Right cardiac atrium (tissue), 5 donors: Measurements from ENCODE around the gene NAE1. TPM values are rescaled to one million over a fixed set of nuclear protein-coding genes. Genes with fewer than 3 reads are reported as not detected.

Experiments
- ATAC-seq, 2 donors: fragments of 200-7000 bp; cut with Tn5 transposase; one replicate each; pipeline versions ENCODE4 v1.8.0 to v1.9.1; 2020; ENCODE audit warnings: moderate library complexity in 2 of 2, mild to moderate bottlenecking in 1 of 2
- DNase-seq, 3 donors: peaks; one replicate each; pipeline ENCODE4 v3.0.0-alpha.2; 2020
- H3K27ac ChIP-seq: one replicate; pipeline ENCODE4 v1.5.1; 2013; ENCODE audit warnings: mild to moderate bottlenecking, low read length, control low read depth, moderate library complexity
- H3K27me3 ChIP-seq: one replicate; pipeline ENCODE4 v1.6.1; 2013; ENCODE audit not compliant: control insufficient read depth, insufficient read depth
- H3K4me1 ChIP-seq: one replicate; pipeline ENCODE4 v1.6.1; 2013; ENCODE audit warnings: low read length; ENCODE audit not compliant: control insufficient read depth, insufficient read depth
- H3K4me3 ChIP-seq: one replicate; pipeline ENCODE4 v1.5.1; 2013; ENCODE audit warnings: low read length, control low read depth
- H3K9me3 ChIP-seq: one replicate; pipeline ENCODE4 v1.6.1; 2013; ENCODE audit warnings: low read length; ENCODE audit not compliant: control insufficient read depth
- WGBS: extraction: QIAGEN DNeasy Blood & Tissue Kit; methylation state at CpG from one replicate; pipeline ENCODE4 v1.1.7; 2013; 5-methylcytosine and 5-hydroxymethylcytosine counted together
- intact Hi-C, 4 donors: fragments of 100-400 bp; cut with DNase I; formaldehyde crosslinking; loops; one replicate each; pipeline versions ENCODE4 v1.11.0 to v1.14.0; 2022 to 2023
- polyA plus RNA-seq: library from polyadenylated mRNA; stranded (reverse); fragments of 200-250 nt; gene quantifications from one replicate; pipeline ENCODE4 v1.2.3, GENCODE V29; 2013
- total RNA-seq, 4 donors: library from RNA; stranded (reverse); fragmentation: NEBNext Ultra II Directional; extraction: Animal tissue kit (Norgen Biotek cat#: 25700); gene quantifications; one replicate each; pipeline ENCODE4 v1.2.1, GENCODE V29; 2021
- donor health status: healthy with polysubstance abuse.
- donor health status: DM: no; HTN: yes; CAD: no.
- donor health status: DM: no; HTN: no; CAD: no.
- donor health status: DM: no; HTN: yes; CAD: no; lungs with severe emphysema.
- donor health status: DM: yes; HTN: yes; CAD: no.

The NAE1 gene
- total and polyA plus RNA-seq, 5 donors, result 26.2 to 35.6 (median 31.1) TPM

DNA sequence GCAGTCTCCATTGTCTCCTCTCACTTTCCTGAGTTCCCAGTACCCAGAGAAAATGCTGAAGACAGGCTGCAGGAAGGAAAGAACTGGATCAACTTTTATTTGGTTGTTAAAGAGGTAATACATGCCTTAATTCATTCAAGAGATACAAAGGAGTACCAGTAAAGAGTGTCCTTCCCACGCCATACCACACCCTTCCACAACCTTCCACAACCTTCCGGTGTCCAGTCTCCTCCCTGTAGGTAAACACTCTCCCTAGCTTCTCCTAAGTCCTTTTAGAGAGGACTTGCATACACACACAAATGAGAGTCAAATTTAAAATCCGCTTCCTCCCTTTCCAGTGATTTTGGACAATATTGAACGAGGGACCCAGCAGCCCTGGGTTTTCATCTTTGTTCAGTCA lies 10.6 kb upstream of the NAE1 start:
- Histone ChIP-seq H3K27ac (no peak overlapping the region), H3K4me1 (no peaks in the 10 kb centered on the region), H3K27me3 (no peaks in the 10 kb centered on the region), H3K9me3 (no peaks in the 10 kb centered on the region), H3K4me3 (no peak overlapping the region)
- ATAC-seq, result no peak
- WGBS, result 89% methylated on average over 4 of the region's 4 CpGs
- no peak for DNase-seq
- intact Hi-C loops, result no loop called here

DNA sequence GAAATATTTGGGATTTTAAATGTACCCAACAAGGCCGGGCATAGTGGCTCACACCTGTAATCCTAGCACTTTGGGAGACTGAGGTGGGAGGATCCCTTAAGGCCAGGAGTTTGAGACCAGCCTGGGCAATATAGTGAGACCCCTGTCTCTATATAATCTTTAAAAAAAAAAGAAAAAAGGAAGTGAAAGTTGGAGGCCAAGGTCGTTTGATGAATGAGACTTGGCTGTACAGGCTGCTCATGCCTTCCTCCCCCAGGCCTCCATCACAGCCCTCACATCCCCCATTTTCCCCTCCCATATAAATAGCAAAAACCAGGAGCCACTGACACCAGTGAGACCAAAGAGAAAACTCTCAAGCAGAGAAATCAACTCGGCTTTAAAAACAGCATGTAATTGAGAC lies 10.1 kb upstream of the NAE1 start:
- no peaks in the 10 kb centered on the region for H3K27me3 ChIP-seq
- intact Hi-C loops, result no loop called here
- WGBS, result 49% methylated on average over 3 of the region's 3 CpGs
- DNase-seq, result no peak
- no peak overlapping the region for H3K4me3 ChIP-seq
- H3K27ac ChIP-seq, result no peak overlapping the region
- ATAC-seq, result no peak
- no peaks in the 10 kb centered on the region for H3K4me1 ChIP-seq
- H3K9me3 ChIP-seq, result no peaks in the 10 kb centered on the region

DNA sequence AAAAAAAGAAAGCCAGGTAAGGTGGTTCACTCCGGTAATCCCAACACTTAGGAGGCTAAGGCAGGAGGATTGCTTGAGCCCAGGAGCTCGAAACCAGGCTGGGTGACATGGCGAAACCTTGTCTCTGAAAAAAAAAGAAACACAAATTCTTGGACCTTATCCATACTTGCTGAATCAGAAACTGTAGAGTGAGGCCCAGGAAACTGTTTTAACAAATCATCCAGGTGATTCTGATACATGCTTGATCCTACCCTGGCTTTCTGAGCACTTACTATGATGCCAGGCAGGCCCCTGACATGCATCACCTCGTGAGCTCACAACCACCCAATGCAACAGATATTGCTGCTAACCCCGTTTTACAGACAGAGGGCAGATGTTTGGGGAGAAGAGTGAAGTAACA lies 4.0 kb upstream of the NAE1 start:
- no peaks in the 10 kb centered on the region for H3K4me1 ChIP-seq
- DNase-seq (no peak), ATAC-seq (no peak)
- no peak overlapping the region for H3K27ac ChIP-seq
- WGBS, result 86% methylated on average over 5 of the region's 5 CpGs
- intact Hi-C loops, result loop anchor here in 1 of 4 donors (5.0 kb wide), 1 partner anchor 33 kb away; no protein-coding TSS in a partner anchor
- no peak overlapping the region for H3K4me3 ChIP-seq
- H3K9me3 ChIP-seq, result no peaks in the 10 kb centered on the region
- H3K27me3 ChIP-seq, result no peaks in the 10 kb centered on the region

DNA sequence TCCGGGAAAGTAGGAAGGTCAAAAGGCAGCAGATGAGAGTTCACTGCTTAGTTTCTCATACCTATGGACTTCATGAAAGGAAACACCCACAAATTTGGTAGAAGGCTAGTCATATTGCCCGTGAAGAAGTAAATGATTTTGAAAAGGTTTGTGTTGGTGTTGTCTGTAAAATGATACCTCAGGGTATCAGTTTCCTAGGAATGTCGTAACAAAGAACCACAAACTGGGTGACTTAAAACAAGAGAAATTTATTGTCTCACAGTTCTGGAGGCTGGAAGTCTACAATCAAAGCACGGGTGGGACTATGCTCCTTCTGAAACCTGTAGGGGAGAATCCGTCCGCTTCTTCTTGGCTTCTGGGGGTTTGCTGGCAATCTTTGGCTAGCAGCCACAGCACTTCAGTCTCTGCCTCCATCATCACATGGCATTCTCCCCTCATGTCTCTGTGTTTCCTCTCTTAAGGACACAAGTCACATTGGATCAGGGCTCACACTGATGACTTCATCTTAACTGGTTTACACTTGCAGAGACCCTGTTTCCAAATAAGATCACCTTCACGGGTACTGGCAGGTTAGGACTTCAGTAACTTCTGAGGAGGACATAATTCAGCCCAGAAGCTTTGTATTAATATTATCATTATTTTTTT lies 2.0 kb upstream of the NAE1 start:
- intact Hi-C loops, result loop anchor here in 1 of 4 donors (5.0 kb wide), 1 partner anchor 35 kb away; no protein-coding TSS in a partner anchor
- 81% methylated on average over 7 of the region's 7 CpGs for WGBS
- H3K27ac ChIP-seq, result no peak overlapping the region

DNA sequence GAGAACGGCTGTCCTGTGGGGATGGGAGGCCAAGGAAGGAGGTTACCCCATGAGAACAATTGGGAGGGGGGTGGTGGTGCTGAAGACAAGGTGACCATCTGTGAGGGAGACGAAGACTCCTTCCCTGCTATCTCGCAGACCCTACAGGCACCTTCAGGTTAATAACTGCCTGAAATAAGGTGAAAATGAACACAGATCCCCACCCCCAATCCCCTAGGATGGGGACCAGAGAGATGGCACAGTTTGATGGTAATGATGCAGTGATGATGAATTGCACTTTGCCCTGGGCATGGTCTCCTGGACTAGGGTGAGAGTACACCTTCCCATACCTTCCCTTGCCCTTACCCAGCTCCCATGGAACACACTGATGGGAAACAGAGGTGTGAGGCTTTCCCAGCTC lies 1.4 kb upstream of the NAE1 start:
- Histone ChIP-seq H3K4me1 (no peaks in the 10 kb centered on the region), H3K4me3 (no peak overlapping the region), H3K27me3 (no peaks in the 10 kb centered on the region), H3K9me3 (no peaks in the 10 kb centered on the region), H3K27ac (no peak overlapping the region)
- WGBS, result 81% methylated on average over 3 of the region's 3 CpGs
- ATAC-seq, result no peak
- intact Hi-C loops, result loop anchor here in 1 of 4 donors (5.0 kb wide), 1 partner anchor 35 kb away; no protein-coding TSS in a partner anchor
- DNase-seq, result no peak

More for the DNA sequence above, 2.0 kb upstream of the NAE1 start:
- DNase-seq, result no peak
- Histone ChIP-seq H3K4me1 (no peaks in the 10 kb centered on the region), H3K4me3 (no peak overlapping the region), H3K9me3 (no peaks in the 10 kb centered on the region), H3K27me3 (no peaks in the 10 kb centered on the region)
- ATAC-seq, result no peak

DNA sequence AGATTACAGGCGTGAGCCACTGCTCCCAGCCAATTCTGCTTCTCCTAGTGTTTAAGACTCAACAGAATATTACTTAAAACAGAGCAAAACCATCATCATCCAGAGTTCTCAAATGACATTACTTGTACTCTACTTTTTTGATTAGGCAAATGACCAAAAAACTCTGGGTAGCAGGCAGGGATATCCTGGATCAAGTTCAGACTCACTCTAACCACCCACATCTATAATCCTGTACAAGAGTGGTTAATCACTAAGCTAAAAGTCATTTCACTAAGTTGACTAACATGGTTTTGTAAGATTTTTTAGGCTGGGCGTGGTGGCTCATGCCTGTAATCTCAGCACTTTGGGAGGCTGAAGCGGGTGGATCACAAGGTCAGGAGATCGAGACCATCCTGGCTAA lies 6.8 kb downstream of the NAE1 start:
- intact Hi-C loops, result no loop called here
- Histone ChIP-seq H3K27ac (no peak overlapping the region), H3K9me3 (no peaks in the 10 kb centered on the region)

DNA sequence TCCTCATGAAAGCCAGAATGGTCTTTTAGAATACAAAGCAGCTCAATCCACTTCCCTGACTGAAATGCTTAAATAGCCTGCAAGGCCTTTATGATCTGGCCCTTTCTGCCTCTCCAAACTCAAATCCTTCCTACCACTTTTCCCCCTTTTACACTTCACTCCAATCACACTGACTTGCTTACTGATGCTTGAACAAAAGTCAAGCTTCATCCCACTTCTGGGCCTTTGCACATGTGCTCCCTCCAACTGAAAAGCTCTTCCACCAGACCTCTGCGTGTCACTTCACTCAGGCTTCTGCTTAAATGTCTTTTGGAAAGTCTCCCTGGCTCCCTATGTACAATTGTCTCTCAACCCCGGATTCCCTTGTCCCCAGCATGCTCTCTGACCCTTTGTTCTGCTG lies 16.0 kb downstream of the NAE1 start:
- Histone ChIP-seq H3K4me3 (no peak overlapping the region), H3K27ac (no peak overlapping the region), H3K27me3 (no peaks in the 10 kb centered on the region), H3K9me3 (no peaks in the 10 kb centered on the region), H3K4me1 (no peaks in the 10 kb centered on the region)
- intact Hi-C loops, result no loop called here
- DNase-seq, result no peak
- 95% methylated on average over 2 of the region's 2 CpGs for WGBS
- no peak for ATAC-seq

More for the DNA sequence above, 6.8 kb downstream of the NAE1 start:
- WGBS, result 93% methylated on average over 4 of the region's 4 CpGs
- H3K27me3 ChIP-seq, result no peaks in the 10 kb centered on the region
- H3K4me1 ChIP-seq, result no peaks in the 10 kb centered on the region
- ATAC-seq (no peak), DNase-seq (no peak)
- H3K4me3 ChIP-seq, result no peak overlapping the region

DNA sequence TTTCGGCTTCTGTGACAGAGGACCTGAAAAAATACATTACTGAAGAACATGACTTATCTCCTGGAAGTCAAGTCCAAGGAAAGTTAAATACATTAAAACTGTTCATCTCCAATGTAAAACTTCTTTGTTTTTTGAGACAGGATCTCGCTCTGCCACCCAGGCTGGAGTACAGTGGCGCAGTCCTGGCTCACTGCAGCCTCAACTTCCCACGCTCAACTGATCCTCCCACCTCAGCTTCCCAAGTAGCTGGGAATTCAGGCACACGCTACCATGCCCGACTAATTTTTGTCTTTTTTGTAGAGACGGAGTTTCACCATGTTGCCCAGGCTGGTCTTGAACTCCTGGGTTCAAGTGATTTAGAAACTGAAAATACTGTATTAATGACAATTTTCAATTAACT lies 19.7 kb downstream of the NAE1 start:
- ATAC-seq (no peak), DNase-seq (no peak)
- H3K4me1 ChIP-seq, result no peaks in the 10 kb centered on the region
- WGBS, result 96% methylated on average over 7 of the region's 7 CpGs
- H3K27ac ChIP-seq, result no peak overlapping the region
- no peaks in the 10 kb centered on the region for H3K27me3 ChIP-seq
- intact Hi-C loops, result no loop called here
- H3K9me3 ChIP-seq, result no peaks in the 10 kb centered on the region
- no peak overlapping the region for H3K4me3 ChIP-seq

DNA sequence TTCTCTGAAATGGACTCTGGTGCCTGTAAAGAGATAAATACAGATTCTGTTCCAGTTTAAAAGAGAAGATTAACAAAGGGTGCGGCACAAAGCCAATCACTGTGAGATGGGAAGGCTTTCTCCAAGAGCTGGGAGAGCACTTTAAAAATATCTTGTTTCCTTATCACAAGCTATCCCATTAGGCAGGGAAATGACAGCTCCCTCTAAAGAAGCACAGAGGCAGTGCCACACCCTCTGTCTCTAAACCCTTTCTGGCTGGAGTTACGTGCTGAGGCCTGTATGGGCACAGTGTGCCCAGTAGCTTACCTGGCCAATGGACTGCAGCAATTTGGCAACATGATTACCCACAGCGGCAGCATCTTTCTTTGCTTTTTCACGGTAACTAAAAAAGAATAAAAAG lies 20.4 kb downstream of the NAE1 start:
- no peaks in the 10 kb centered on the region for H3K27me3 ChIP-seq
- no peak overlapping the region for H3K4me3 ChIP-seq
- DNase-seq (no peak), ATAC-seq (peak in 1 of 2 donors; percentile 40)
- intact Hi-C loops, result no loop called here
- 80% methylated on average over 4 of the region's 4 CpGs for WGBS
- H3K27ac ChIP-seq, result no peak overlapping the region
- no peaks in the 10 kb centered on the region for H3K4me1 ChIP-seq
- no peaks in the 10 kb centered on the region for H3K9me3 ChIP-seq

DNA sequence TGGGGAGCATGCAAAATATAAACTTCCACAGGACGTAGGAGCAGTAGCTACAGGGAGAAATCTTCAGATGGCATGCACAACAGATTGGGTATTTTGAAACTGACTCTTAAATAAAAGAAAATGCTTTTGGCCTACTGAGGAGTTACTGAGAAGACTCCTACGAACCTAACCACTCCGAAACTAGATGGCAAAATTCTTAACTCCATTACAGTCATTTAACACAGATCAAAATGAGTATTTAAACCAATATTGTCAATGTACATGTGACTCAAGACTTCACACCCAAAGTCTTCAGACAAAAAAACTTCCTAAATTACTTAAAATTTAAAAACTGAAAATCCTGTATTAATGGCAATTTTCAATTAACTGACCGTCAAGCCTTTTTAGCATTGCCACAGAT lies 21.0 kb downstream of the NAE1 start:
- DNase-seq, result no peak
- H3K27me3 ChIP-seq, result no peaks in the 10 kb centered on the region
- no peak for ATAC-seq
- no peaks in the 10 kb centered on the region for H3K4me1 ChIP-seq
- H3K4me3 ChIP-seq, result no peak overlapping the region
- intact Hi-C loops, result no loop called here
- WGBS, result 94% methylated on average over 4 of the region's 4 CpGs
- no peak overlapping the region for H3K27ac ChIP-seq
- no peaks in the 10 kb centered on the region for H3K9me3 ChIP-seq

DNA sequence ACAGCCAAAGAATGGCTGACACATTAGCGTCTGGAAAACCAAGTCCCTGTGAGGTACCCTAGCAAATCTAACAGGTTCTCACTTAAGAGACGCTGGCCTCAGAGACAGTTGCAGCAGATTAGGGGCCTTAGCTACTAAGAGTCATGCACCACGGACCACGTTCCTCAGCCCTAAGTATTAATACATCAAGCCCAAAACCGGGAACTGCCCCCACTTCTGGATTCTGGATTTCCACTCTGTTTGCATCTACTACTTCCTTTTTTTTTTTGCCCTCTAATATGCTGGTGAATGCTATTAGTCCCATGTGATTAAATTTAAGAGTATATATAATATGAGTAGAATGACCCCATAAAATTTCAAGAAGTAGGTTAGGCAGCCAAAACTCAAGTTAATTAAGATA lies 28.6 kb downstream of the NAE1 start:
- WGBS, result 85% methylated on average over 5 of the region's 5 CpGs
- Histone ChIP-seq H3K4me3 (no peak overlapping the region), H3K27me3 (no peaks in the 10 kb centered on the region), H3K4me1 (no peaks in the 10 kb centered on the region), H3K27ac (no peak overlapping the region), H3K9me3 (no peaks in the 10 kb centered on the region)
- DNase-seq, result no peak
- intact Hi-C loops, result no loop called here
- ATAC-seq, result no peak
